ENCODE data around the gene SERP2. TPM values are rescaled to one million over a fixed set of nuclear protein-coding genes. Genes with fewer than 3 reads are reported as not detected.

SERP2 gene
- total RNA-seq, 1 experiment from 2014 or later, result not detected

- Mint-ChIP-seq H3K36me3 (ENCODE audit: insufficient read depth, unreplicated experiment) (no peaks in the 10 kb centered on the region), H3K27me3 (ENCODE audit: insufficient read depth, unreplicated experiment) (no peaks in the 10 kb centered on the region), H3K4me1 (ENCODE audit: insufficient read depth, unreplicated experiment) (no peaks in the 10 kb centered on the region), H3K27ac (ENCODE audit: low read depth, unreplicated experiment) (no peak overlapping the region), H3K4me3 (ENCODE audit: unreplicated experiment) (no peak overlapping the region), H3K9me3 (ENCODE audit: unreplicated experiment) (no peaks in the 10 kb centered on the region)
- no peak for TF ChIP-seq CTCF (IDR thresholded peaks at IDR 0.05; ENCODE audit: unreplicated experiment)
- ChIA-PET CTCF (interaction anchor here (1.1 kb wide), 1 partner anchor 395 kb away, joined by 4 read pairs; no protein-coding TSS in a partner anchor), POLR2A (no interaction called here)
- no peak for DNase-seq (ENCODE audit: unreplicated experiment)
- no TSS peak for BruUV-seq (replicated peaks)
- intact Hi-C loops (cut with micrococcal nuclease), result no loop called here
Observed at GRCh38 chr13:44336934-44337333, 36.7 kb upstream of the SERP2 start.

DNA sequence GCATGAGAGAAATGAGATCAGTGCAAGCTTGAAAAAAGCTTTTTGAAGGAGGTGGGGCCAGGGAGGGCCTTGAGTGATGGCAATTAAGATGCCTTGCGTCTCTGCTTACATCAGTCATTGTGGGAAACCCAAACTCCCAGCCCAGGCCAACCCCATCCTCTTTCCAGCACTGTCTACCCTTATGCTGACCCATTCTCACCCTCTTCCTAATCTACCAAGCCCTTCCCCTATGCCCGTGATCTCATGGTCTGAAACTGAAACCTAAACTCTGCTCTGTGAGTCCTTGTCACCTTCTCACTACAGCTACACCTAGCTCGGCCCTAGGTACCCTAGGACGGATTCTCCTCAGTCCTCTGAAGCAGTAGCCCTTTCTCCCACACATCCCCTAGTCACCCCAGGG lies 36.0 kb upstream of the SERP2 start:
- Mint-ChIP-seq H3K27me3 (ENCODE audit: insufficient read depth, unreplicated experiment) (no peaks in the 10 kb centered on the region), H3K9me3 (ENCODE audit: unreplicated experiment) (no peaks in the 10 kb centered on the region), H3K4me1 (ENCODE audit: insufficient read depth, unreplicated experiment) (no peaks in the 10 kb centered on the region), H3K36me3 (ENCODE audit: insufficient read depth, unreplicated experiment) (no peaks in the 10 kb centered on the region), H3K27ac (ENCODE audit: low read depth, unreplicated experiment) (no peak overlapping the region), H3K4me3 (ENCODE audit: unreplicated experiment) (no peak overlapping the region)
- ChIA-PET POLR2A (no interaction called here), CTCF (no interaction called here)
- no TSS peak for BruUV-seq (replicated peaks)
- no peak for DNase-seq (ENCODE audit: unreplicated experiment)
- intact Hi-C loops (cut with micrococcal nuclease), result no loop called here
- no peak for TF ChIP-seq CTCF (IDR thresholded peaks at IDR 0.05; ENCODE audit: unreplicated experiment)

- no peak overlapping the region for H3K4me3 Mint-ChIP-seq (ENCODE audit: unreplicated experiment)
- no peak for DNase-seq (ENCODE audit: unreplicated experiment)
- CTCF ChIA-PET, result interaction anchor here (0.6 kb wide), 1 partner anchor 122 kb away, joined by 3 read pairs; no protein-coding TSS in a partner anchor
- H3K27me3 Mint-ChIP-seq (ENCODE audit: insufficient read depth, unreplicated experiment), result no peaks in the 10 kb centered on the region
- POLR2A ChIA-PET, result no interaction called here
- BruUV-seq (replicated peaks), result no TSS peak
- no peaks in the 10 kb centered on the region for H3K36me3 Mint-ChIP-seq (ENCODE audit: insufficient read depth, unreplicated experiment)
- H3K27ac Mint-ChIP-seq (ENCODE audit: low read depth, unreplicated experiment), result no peak overlapping the region
- H3K4me1 Mint-ChIP-seq (ENCODE audit: insufficient read depth, unreplicated experiment), result no peaks in the 10 kb centered on the region
- TF ChIP-seq CTCF (IDR thresholded peaks at IDR 0.05; ENCODE audit: unreplicated experiment), result no peak
- no peaks in the 10 kb centered on the region for H3K9me3 Mint-ChIP-seq (ENCODE audit: unreplicated experiment)
- intact Hi-C loops (cut with micrococcal nuclease), result no loop called here
Observed at GRCh38 chr13:44340508-44340907, 33.1 kb upstream of the SERP2 start.

- no peak for TF ChIP-seq CTCF (IDR thresholded peaks at IDR 0.05; ENCODE audit: unreplicated experiment)
- Mint-ChIP-seq H3K36me3 (ENCODE audit: insufficient read depth, unreplicated experiment) (no peaks in the 10 kb centered on the region), H3K27me3 (ENCODE audit: insufficient read depth, unreplicated experiment) (no peaks in the 10 kb centered on the region), H3K9me3 (ENCODE audit: unreplicated experiment) (no peaks in the 10 kb centered on the region), H3K4me1 (ENCODE audit: insufficient read depth, unreplicated experiment) (no peaks in the 10 kb centered on the region), H3K4me3 (ENCODE audit: unreplicated experiment) (no peak overlapping the region), H3K27ac (ENCODE audit: low read depth, unreplicated experiment) (no peak overlapping the region)
- intact Hi-C loops (cut with micrococcal nuclease), result no loop called here
- ChIA-PET POLR2A (interaction anchor here (0.6 to 2.8 kb wide), 2 partner anchors 9 to 33 kb away, joined by 3 to 8 read pairs; no protein-coding TSS in a partner anchor), CTCF (interaction anchor here (0.6 to 0.7 kb wide), 2 partner anchors 42 to 68 kb away, joined by 3 to 4 read pairs; no protein-coding TSS in a partner anchor)
- no peak for DNase-seq (ENCODE audit: unreplicated experiment)
- no TSS peak for BruUV-seq (replicated peaks)
Observed at GRCh38 chr13:44342741-44343140, 30.9 kb upstream of the SERP2 start.
